ENCODE results near the gene INPP5F.

DNA sequence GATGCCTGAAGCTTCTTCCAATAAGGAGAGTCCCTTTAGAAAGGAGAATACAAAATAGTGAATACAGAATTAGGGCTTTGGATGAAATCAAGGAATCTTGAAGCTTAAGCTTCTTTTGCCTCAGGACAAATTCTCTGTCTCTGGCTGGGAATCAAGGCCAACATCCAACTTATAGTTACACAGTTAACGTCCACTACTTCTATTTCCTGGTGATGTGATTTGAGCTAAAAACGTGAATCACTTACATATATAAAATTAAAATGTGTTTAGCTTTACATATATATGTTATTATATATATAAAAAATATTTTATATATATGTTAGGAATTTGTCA lies 11.4 kb upstream of the INPP5F start:
- TF ChIP-seq POLR2A (IDR thresholded peaks at IDR 0.05; ENCODE audit: low read length) (no peak), GATA1 (IDR thresholded peaks at IDR 0.05; ENCODE audit: low read depth, low read length) (no peak)
